GM21619 (cell line): ENCODE measurements around the gene AGTPBP1.
"Not testable (repeated sequence)": the region's sequence is repeated elsewhere in the genome, so short reads cannot be mapped to it uniquely, and the experiment has no call there.

ENCODE experiments used
- ATAC-seq: cut with Tn5 transposase; IDR thresholded peaks from one replicate; pipeline ENCODE4 v1.9.1; 2021; ENCODE audit not compliant: unreplicated experiment

Gene AGTPBP1

DNA sequence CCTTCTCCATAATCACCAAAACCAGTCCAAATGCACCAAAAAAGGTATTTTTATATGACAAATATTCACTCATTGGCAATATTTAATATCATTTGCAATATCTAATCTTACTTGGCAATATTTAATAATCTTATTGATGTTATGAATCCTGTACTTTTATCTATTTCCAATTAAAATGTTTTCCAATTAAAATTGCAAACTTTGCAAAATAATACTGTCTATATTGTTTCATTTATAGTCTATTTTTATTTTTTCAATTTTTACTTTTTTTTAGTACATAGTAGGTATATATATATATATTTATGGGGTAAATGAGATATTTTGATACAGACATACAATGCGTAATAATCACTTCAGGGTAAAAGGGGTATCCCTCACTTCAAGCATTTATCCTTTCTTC is 109.9 kb downstream of the AGTPBP1 start:
- ATAC-seq, result no peak

- ATAC-seq, result no peak
These were observed 111.1 kb downstream of the AGTPBP1 start for GRCh38 chr9:85630676-85631075.

DNA sequence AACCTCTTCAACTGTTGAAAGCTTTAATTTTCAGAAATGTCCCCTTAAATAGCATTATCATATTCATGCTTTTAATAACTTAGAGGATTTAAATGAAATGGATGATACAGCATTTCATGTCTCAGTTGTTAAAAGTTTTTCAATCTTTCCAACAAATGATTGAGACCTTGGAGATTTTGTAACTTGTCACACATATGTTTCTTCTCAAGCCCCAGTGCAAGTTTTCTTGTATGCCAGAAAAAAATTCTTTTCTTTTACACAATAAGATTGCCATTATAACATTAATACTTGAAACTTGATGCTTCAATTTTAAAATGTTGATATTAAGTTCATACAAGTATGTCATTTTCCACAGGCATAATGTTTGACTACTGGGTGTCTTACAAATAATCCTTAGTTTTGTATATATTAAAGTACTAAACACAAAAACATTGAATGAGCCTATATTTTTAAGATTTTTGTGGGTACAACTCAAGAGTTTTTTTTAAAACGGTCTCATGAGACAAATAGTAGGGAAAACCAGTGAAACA is 124.5 kb downstream of the AGTPBP1 start:
- no peak for ATAC-seq

GRCh38 chr9:85615792-85616191 is 126.0 kb downstream of the AGTPBP1 start:
- ATAC-seq, result no peak

GRCh38 chr9:85610074-85610860 is 131.5 kb downstream of the AGTPBP1 start:
- ATAC-seq, result peak; percentile 97

GRCh38 chr9:85605905-85606304 is 135.8 kb downstream of the AGTPBP1 start:
- ATAC-seq, result no peak

GRCh38 chr9:85603936-85604335 is 137.8 kb downstream of the AGTPBP1 start:
- no peak for ATAC-seq

DNA sequence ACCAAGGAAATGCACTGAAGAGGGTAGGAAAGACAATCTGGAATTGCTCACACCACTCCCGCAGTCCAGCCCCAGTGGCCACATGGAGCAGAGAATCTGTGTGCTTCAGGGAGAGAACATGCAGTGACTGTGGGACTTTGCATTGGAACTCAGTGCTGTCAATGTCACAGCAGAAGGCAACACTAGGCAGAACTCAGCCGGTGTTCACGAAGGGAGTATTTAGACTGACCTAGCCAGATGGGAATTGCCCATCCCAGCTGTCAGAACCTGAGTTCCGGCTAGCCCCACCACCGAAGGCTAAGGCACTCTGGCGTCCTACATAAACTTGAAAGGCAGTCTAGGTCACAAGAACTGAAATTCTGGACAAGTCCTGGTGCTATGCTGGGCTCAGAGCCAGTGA is 139.0 kb downstream of the AGTPBP1 start:
- ATAC-seq, result no peak

- no peak for ATAC-seq
These were observed 141.0 kb downstream of the AGTPBP1 start for GRCh38 chr9:85600675-85601263.

GRCh38 chr9:85599540-85600105 is 142.1 kb downstream of the AGTPBP1 start:
- no peak for ATAC-seq

DNA sequence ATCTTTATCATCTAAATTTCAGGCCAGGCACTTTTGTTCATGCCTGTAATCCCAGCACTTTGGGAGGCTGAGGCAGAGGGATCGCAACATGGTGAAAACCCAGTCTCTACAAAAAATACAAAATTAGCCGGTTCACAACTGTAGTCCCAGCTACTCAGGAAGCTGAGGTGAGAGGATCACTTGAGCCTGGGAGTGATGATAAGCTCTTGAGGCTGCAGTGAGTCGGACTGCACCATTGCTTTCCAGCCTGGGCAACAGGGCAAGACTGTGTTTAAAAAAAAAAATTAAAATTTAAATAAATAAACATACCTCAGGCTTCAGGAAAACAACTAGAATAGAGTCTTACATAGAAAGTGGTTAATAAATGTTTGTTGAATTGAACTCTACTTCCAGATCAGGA is 147.4 kb downstream of the AGTPBP1 start:
- no peak for ATAC-seq

DNA sequence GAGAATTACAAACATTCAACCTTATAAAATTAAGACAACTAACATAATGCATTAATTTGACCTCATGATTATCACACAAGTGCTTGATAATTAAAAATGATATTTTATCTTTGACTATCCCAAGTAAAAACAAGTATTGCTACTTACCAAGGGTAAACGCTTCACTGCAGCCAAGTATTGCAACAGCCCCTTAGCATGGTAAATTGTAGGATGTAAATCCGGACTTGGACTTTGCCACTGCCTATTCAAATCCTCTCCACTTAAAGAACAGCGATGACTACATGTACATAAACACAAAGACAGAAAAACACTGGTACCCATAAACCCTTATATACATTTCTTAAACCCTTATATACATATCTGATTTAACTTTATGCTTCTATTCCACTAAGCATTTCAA is 155.1 kb downstream of the AGTPBP1 start:
- ATAC-seq, result no peak

DNA sequence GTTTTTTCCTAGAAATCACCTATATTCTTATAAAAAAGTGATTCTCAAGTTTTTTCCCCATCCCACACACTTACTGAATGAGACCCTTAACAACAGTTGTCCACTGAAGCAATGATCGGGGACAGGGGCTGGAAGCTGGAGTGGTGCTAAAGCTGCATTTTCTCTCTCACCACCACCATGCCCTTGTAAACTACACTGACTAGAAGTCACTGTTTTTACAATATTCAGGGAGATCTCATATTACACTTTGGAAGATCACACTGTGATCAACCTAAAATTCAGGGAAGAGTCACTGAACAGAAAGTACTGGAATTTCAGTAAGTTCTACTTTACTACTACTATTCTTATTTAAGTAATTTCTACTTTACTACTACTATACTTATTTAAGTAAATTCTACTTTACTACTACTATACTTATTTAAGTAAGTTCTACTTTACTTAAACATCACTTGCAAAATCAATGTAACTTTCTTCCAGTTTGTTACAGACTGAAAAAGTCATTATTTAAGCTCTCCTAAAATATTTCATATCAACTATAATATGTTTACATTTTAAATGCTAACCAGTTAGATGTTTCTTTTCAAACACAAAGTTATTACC is 164.3 kb downstream of the AGTPBP1 start:
- no peak for ATAC-seq

DNA sequence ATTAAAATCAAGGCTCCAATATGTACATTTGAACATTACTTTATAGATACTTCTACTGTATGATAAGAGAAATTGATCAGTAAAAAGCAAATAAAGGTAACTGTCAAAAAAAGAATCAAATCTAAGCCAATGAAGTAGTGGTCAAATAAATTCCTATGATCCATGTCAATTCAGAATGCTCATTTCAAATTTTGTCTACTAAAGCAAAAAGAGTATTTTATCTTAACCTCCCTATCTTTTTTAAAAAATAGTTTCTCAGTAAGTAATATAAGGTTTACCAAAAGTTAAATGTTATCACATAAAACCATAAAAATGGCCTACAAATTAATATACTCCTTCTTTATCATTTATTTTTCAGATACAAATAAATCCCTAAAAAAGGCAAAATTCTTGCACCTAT is 165.9 kb downstream of the AGTPBP1 start:
- no peak for ATAC-seq

DNA sequence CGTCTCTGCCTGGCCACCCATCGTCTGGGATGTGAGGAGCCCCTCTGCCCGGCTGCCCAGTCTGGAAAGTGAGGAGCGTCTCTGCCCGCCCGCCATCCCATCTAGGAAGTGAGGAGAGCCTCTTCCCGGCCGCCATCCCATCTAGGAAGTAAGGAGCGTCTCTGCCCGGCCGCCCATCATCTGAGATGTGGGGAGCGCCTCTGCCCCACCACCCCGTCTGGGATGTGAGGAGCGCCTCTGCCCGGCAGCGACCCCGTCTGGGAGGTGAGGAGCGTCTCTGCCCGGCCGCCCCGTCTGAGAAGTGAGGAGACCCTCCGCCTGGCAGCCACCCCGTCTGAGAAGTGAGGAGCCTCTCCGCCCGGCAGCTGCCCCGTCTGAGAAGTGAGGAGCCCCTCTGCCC is 168.2 kb downstream of the AGTPBP1 start:
- not testable (repeated sequence) for ATAC-seq

GRCh38 chr9:85572917-85573316 is 168.8 kb downstream of the AGTPBP1 start:
- not testable (repeated sequence) for ATAC-seq

DNA sequence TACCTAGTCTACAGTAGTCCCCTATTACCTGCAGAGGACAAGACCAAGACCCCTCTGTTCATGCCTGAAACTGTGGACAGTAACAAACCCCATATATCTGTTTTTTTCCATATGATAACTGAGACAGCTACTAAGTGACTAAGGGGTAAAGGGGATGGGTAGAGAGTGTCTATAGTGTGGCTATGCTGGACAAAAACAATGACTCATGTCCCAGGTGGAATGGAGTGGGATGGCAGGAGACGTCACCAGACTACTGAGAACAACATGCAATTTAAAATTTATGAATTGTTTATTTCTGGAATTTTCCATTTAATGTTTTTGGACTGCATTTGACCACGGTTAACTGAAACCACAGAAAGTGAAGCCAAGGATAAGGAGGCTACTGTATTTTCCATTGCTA is 171.8 kb downstream of the AGTPBP1 start:
- ATAC-seq, result no peak

DNA sequence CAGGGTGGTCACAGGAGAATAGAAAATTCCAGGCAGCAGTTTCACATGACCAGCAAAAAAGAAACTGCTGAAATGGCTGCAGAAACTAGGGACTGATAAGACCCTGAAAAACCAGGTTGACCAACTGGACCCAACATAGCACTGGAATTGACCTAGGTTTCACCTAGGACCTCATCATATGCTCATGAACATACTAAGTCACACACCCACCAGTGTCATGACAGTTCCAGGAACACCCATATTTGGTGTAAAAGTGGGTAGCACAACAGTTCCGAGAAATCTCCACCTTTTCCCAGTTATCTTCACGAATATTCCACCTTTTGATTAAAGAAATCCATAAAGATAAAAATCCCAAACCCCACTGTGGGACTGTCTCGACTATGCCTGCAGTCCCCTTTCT is 182.2 kb downstream of the AGTPBP1 start:
- no peak for ATAC-seq

GRCh38 chr9:85554349-85554748 is 187.4 kb downstream of the AGTPBP1 start:
- ATAC-seq, result no peak

DNA sequence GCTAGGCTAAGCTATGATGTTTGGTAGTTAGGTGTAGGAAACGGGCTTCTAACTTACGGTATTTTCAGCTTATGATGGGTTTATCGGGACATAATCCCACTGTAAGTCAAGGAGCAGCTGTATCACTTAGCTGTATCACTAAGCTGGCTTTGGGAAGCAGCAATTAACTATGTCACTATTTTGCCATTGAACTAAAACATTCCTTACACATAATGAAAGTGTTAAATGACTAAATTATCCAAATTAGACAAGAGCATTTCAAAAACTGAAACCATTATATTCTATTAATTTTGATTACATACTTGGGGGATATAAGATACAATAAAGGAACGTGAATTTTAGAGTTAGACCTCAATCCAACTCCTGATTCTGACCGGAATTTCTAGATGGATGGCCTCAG is 188.3 kb downstream of the AGTPBP1 start:
- ATAC-seq, result no peak

- no peak for ATAC-seq
These were observed 194.2 kb downstream of the AGTPBP1 start for GRCh38 chr9:85547599-85547998.

GRCh38 chr9:85543196-85543595 is 198.6 kb downstream of the AGTPBP1 start:
- ATAC-seq, result no peak
